HG02840 (cell line): ENCODE data around the gene PRR3.
A peak's percentile ranks its signal among the peaks of the same experiment; 100 is the strongest.
"Not testable (repeated sequence)": the region's sequence is repeated elsewhere in the genome, so short reads cannot be mapped to it uniquely, and the experiment has no call there.

ENCODE experiments used
- ATAC-seq: cut with Tn5 transposase; IDR thresholded peaks from one replicate; pipeline ENCODE4 v1.9.1; 2021; ENCODE audit warnings: mild to moderate bottlenecking, moderate library complexity, moderate number of reproducible peaks; ENCODE audit not compliant: unreplicated experiment, low FRiP score

PRR3 gene

GRCh38 chr6:30570263-30570662, 13.2 kb downstream of the PRR3 start:
- no peak for ATAC-seq

DNA sequence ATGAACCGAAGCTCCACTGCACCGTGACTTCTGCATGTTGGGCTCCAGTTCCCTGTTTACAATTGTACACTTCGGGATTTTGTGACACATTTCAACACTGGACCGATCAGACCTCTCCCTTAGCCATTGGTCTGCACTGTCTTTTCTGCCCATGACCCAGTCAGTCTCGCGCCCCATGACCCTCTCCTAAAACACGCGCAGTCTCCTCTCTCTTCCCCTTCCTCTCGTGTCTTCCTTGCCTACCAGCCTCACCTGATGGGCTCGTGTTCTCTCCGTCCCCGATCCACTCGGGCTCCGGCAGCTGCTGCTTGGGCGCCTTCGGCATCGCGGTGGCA, 13.6 kb downstream of the PRR3 start:
- ATAC-seq = peak; percentile 4

DNA sequence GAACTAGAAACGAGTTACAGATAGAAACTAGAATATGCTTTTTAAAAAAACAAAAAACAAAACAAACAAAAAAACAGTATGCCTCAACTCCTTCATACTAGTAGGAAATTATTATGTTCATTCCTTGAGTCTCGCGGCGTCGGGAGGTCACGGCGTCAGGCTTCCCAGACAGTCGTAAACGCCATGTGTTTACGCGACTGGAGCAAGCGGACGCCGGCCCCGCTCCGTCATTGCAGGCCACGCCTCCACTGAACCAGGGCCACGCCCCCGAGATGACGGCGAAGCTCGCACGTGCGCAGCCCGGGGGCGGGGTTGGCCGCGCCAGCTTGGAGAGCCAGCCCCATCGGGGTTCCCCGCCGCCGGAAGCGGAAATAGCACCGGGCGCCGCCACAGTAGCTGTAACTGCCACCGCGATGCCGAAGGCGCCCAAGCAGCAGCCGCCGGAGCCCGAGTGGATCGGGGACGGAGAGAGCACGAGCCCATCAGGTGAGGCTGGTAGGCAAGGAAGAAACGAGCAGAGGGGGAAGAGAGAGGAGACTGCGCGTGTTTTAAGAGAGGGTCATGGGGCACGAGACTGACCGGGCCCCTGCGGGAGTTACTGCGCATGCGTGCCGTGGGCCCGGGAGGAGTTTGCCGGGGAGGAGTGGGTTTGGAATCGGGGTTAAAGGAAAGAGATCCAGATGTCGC, 14.1 kb downstream of the PRR3 start, which contains the start of gene ABCF1:
TSS of gene ABCF1 (plus strand) at position 368 of the 687 bp plus-strand sequence. CDS start at position 414, 46 bp downstream.
- peak; percentile 95 for ATAC-seq

DNA sequence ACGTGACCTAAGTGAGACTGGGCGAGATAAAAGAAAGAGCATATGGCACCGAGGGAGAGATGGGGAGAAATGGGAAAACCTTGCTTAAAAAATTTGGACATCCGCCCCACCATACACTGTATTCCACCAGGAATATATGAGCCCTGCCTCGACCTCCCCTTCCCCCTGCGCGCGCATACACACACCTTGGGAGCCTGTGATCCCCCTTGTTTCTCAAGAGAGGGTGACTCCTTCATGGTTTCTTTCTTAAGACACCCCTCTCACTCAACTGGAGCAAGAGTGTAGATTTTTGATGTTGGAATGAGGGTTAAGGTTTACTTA, 14.6 kb downstream of the PRR3 start:
- ATAC-seq = no peak

DNA sequence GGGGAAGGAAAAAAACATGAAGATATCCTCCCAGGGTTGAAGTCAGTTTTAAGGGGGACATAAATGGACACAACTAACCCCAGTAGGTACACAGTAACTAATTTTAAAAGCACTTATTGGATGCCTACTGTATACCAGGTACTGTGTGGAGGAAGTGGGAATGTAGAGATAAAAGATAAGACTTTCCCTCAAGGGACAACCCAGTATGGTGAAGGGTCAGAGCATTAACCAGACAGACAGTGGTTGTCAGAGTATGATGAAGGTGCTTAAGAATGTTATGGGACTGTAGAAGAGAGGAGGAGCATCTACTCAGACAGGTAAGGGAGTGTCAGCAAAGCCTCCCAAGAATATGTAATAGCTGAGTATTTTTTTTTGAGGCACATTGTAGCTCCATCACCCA, 15.1 kb downstream of the PRR3 start:
- no peak for ATAC-seq

DNA sequence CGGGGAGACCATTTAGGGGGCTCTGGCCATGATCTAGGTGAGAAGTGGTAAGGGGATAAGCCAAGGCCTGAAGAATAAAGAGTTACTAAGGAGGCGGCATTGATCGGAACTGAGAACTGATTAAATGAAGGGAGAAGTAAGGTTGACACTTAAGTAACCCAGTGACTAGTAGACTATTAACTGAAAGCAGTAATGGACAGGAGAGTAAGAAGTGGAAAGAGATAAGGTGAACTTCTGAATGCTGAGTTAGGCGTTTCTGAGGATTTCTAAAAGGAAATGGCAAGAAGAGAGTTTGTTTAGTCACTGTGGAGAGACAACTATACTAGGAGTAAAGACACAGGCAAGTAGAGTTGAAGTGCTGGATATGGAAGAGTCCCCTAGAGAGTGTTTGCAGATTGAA, 16.0 kb downstream of the PRR3 start:
- no peak for ATAC-seq

- ATAC-seq = no peak
Observed at GRCh38 chr6:30578051-30578450, 21.0 kb downstream of the PRR3 start.

DNA sequence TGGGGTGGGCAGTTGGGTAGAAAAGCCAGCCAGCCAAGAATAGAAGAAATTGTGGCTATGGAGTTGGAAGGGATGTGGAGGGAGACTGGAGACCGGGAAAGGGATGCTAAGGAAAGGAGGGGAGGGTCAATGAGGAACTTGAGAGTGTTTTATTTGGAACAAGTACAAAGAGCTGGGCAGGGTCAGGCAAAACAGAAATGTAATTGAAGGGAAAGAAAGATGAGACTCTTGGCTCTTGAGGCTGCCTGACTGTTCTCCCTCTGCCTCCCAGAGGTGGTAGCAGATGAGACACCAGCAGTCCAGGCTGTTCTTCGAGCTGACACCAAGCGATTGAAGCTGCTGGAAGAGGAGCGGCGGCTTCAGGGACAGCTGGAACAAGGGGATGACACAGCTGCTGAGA, 26.8 kb downstream of the PRR3 start:
- no peak for ATAC-seq

DNA sequence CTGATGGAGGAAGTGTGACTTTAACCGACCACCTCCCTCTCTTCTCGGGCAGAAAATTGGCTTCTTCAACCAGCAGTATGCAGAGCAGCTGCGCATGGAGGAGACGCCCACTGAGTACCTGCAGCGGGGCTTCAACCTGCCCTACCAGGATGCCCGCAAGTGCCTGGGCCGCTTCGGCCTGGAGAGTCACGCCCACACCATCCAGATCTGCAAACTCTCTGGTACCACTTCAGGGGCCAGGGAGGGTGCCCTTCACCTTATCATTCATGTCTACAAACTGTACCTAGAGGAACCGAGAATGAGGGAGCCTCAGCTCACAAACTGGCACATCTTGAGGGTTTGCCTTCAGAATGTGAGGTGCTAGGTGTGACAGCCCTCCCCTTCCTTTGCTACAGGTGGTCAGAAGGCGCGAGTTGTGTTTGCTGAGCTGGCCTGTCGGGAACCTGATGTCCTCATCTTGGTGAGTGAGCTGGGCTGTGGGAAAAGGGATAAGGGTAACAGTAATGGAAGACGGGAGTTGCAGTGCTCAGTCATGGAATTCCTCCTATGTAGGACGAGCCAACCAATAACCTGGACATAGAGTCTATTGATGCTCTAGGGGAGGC, 32.8 kb downstream of the PRR3 start:
- ATAC-seq = no peak

GRCh38 chr6:30590509-30590908, 33.4 kb downstream of the PRR3 start:
- ATAC-seq = no peak

DNA sequence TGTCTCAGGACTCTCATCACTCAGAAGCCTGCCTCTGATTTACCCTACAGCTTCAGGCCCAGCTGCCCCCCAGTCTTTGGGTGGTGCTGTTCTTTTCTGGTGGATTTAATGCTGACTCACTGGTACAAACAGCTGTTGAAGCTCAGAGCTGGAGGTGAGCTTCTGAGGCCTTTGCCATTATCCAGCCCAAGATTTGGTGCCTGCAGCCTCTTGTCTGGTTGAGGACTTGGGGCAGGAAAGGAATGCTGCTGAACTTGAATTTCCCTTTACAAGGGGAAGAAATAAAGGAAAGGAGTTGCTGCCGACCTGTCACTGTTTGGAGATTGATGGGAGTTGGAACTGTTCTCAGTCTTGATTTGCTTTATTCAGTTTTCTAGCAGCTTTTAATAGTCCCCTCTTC, 33.9 kb downstream of the PRR3 start:
- ATAC-seq = no peak

DNA sequence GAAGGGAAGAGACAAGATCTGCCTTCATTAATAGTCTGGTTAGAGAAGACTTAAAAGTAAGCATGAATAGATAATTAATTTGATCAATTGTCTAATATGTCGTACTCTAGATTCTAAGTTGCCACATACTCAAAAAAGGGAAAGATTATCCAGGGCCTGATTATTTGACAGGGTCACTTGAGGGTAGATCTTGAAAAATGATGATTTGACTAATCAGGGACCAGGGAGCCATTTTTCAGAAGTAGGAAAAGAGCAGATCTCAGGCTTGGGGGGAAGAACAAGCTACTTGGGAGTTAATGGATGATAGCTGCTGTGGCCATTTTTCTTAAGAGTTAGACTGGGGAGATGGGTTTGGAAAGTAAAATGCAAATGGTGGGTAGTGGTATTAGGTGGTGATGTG, 35.2 kb downstream of the PRR3 start:
- ATAC-seq = no peak

DNA sequence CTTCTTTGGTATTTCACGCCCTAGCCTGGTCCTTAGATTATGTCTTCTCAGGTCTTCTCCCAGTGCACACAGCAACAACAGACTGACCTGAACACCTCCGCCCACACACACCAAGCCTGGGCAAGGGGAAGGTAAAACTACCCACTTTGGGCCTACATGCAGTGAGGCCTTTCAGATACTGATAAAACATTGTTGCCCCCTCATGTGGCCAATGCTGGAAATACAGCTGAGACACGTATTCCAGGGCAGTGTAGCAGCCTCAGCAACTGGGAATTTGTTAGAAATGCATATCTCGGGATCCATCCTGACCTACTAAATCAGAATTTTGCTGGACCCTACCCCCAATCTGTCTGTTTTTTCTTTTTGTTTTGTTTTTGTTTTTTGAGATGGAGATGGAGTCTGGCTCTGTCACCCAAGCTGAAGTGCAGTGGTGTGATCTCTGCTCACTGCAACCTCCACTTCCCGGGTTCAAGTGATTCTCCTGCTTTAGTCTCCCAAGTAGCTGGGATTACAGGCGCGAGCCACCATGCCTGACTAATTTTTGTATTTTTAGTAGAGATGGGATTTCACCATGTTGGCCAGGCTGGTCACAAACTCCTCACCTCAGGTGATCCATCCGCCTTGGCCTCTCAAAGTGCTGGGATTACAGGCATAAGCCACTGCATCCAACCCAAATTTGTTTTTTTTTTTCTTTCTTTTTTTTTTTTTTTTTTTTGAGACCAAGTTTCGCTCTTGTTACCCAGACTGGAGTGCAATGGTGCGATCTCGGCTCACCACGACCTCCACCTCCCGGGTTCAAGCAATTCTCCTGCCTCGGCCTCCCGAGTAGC, 40.4 kb downstream of the PRR3 start:
- ATAC-seq = not testable (repeated sequence)

DNA sequence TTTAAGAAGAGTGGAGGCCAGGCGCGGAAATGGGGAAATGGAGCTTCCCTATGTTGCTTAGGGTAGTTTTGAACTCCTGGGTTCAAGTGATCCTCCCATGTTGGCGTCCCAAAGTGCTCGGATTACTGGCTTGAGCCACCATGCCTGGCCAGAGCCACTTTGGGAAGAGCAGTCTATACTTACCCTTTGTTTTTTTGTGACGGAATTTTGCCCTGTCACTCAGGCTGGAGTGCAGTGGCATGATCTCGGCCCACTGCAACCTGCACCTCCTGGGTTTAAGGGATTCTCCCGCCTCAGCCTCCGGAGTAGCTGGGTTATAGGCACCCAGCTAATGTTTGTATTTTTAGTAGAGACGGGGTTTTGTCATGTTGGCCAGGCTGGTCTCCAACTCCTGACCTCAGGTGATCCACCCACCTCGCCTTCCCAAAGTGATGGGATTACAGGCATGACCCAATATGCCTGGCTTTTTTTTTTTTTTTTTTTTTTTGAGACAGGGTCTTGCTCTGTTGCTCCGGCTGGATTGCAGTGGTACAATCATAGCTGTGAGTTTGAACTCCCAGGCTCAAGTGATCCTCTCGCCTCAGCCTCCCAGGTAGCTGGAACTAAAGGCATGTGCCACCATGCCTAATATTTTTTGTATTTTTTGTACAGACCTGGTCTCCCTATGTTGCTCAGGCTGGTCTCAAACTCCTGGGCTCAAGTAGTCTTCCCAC, 42.0 kb downstream of the PRR3 start:
- ATAC-seq = no peak

DNA sequence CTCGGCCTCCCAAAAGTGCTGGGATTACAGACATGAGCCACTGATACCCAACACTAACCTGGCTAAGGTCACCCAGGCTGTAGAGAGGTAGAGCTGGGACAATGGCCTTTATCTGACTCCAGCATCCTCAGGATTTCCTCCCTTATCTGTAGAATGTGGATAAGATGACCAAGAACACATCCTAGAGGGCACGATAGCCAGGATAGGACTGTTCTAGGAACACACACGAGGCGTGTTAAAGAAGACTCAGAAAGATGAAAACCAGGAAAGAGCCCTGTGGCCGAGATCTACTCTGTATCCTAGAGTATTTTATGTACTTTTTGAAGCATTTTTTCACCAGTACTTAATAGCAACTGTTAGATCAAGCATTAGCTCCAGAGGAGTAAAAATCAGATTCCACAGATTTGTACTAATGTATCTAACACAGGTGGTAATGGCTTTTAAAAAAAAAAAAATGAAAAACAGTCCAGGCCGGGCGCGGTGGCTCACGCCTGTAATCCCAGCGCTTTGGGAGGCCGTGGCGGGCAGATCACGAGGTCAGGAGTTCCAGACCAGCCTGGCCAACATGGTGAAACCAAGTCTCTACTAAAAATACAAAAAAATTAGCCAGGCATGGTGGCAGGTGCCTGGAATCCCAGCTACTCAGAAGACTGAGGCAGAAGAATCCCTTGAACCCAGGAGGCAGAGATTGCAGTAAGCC, 42.7 kb downstream of the PRR3 start:
- no peak for ATAC-seq

DNA sequence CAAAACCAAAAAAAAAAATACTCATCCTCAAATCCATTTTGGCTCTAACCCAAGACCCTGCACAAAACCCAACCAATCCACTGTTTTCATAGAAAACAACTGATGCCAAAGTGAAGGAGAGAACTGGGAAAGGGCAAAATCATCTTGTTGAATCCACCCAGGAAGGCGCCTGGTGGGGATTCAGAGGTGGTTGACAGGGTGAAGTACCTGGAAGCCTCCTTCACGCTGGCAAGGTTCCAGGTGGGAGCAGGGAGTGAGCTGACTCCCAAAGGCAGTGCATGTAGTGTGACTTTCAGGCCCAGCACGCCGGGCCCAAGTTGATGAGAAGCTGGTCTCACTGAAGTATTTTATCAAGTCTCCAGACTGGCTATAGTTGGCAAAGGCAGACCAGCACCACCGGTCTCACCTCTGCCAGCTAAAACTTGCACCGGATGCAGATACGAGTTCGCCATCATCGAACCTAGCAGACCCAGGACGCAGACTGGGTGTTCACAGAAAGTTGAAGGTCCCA, 43.4 kb downstream of the PRR3 start:
- no peak for ATAC-seq

DNA sequence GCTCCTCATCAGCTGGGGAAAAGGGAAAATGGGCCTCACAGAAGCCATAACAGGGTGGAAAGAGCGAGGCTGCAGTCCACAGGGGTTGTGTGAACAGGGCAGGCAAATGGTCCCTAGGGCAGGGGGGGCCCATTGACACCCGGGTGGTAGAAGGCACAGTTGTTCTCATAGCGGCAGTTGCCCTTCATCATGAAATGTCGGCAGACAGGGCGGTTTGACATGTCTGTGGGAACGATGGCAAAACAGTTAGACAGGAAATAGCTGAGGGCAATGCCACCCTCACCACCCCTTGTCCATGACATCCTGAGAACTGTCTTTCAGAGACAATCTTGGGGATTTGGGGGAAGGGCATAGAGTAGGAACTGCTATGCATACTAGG, 44.3 kb downstream of the PRR3 start:
- ATAC-seq = no peak

DNA sequence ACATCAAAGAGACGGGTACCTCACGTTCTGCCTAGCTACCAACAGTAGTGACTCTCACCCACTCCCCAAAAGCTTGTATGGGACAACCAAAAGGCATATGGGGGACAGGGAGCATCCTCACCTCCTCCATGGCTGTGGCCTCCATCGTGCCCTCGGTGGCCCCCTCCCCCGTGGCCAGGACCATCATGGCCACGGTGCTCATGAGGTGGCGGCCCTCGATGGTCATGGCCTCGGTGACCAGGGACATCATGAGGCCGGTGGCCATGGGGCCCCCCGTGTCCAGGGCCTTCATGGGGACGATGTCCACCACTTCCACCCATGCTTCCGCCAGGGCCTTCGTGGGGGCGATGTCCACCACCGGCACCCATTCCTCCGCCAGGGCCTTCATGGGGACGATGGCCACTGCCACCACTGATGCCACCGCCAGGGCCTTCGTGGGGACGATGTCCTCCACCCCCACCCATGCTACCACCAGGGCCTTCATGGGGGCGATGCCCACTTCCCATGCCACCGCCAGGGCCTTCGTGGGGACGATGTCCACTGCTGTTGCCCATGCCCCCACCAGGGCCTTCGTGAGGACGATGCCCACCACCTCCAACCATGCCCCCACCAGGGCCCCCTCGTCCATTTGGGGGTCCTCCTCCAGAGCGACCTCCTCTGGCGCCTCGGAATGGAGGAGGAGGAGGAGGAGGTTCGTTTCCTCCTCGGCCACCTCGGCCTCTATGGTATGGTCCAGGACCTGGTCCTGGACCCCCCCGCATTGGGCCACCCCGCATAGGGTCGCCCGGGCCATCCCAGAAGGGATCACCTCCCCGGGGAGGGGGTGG, 44.9 kb downstream of the PRR3 start:
- no peak for ATAC-seq

- ATAC-seq = no peak
Observed at GRCh38 chr6:30603961-30604360, 46.9 kb downstream of the PRR3 start.

DNA sequence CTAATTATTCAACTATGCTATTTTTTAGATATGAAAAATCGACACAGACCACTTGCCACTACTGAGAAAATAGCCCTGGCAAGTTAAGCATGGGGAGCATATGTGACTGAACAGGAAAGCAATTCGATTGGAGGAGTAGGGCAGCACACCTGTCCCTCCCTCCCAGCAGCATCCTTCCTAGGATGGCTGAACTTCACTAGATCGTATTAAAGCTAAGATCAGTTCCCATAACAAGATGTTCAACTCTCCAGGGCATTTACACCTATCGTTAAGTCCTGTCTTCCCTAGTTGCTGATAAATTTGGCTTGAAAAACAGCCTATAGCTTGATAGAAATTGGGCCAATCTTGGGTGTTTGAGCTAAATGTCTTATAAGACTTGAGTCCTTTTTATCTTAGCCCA, 53.0 kb downstream of the PRR3 start:
- no peak for ATAC-seq
